ENCODE measurements around the gene ATP6AP1.

- TF ChIP-seq CTCF (IDR thresholded peaks at IDR 0.05) (no peak), EZH2 (IDR thresholded peaks at IDR 0.05; ENCODE audit: borderline replicate concordance, insufficient read depth, low read depth, low read length, poor library complexity, severe bottlenecking) (no peak)
Measured at GRCh38 chrX:154420402-154420756, 8.1 kb upstream of the ATP6AP1 start.
